Fibroblast of villous mesenchyme (primary cell): ENCODE data around the gene ST8SIA6. TPM values are rescaled to one million over a fixed set of nuclear protein-coding genes. Genes with fewer than 3 reads are reported as not detected.

Experiments
- DNase-seq: peaks from one replicate; pipeline ENCODE4 v3.0.0-alpha.2; 2010; ENCODE audit warnings: low read depth
- H3K4me3 ChIP-seq: 2 replicates; pipeline ENCODE4 v1.5.1; 2011; ENCODE audit warnings: low read depth, mild to moderate bottlenecking, low read length
- CTCF ChIP-seq: IDR thresholded peaks from 2 replicates; pipeline ENCODE4 v1.5.1; 2012; ENCODE audit warnings: low read depth, mild to moderate bottlenecking, low read length; ENCODE audit not compliant: insufficient read depth
- total RNA-seq: library from RNA; depleted of rRNA; stranded (reverse); fragments of >200 nt; gene quantifications from 2 replicates; pipeline ENCODE4 v1.2.3, GENCODE V29; 2012

ST8SIA6 gene
- total RNA-seq, 1 donor = not detected

- H3K4me3 ChIP-seq = no peak overlapping the region
- no peak for DNase-seq
- TF ChIP-seq CTCF = no peak
These were observed 19.2 kb downstream of the ST8SIA6 start for GRCh38 chr10:17435187-17435586.

GRCh38 chr10:17432723-17433122 lies 21.7 kb downstream of the ST8SIA6 start:
- no peak for DNase-seq
- TF ChIP-seq CTCF = no peak
- H3K4me3 ChIP-seq = no peak overlapping the region

- no peak overlapping the region for H3K4me3 ChIP-seq
- TF ChIP-seq CTCF = no peak
- no peak for DNase-seq
These were observed 22.5 kb downstream of the ST8SIA6 start for GRCh38 chr10:17431871-17432311.

GRCh38 chr10:17430647-17431355 lies 23.6 kb downstream of the ST8SIA6 start:
- DNase-seq = peak; percentile 75
- H3K4me3 ChIP-seq = no peak overlapping the region
- peak; percentile 93 for TF ChIP-seq CTCF

- DNase-seq = no peak
- TF ChIP-seq CTCF = no peak
- no peak overlapping the region for H3K4me3 ChIP-seq
These were observed 24.9 kb downstream of the ST8SIA6 start for GRCh38 chr10:17429490-17429889.

- DNase-seq = no peak
- H3K4me3 ChIP-seq = no peak overlapping the region
- TF ChIP-seq CTCF = no peak
These were observed 25.9 kb downstream of the ST8SIA6 start for GRCh38 chr10:17428351-17429097.
